Parathyroid adenoma (tissue), 2 donors: ENCODE data around the gene ZNF417.
"Not testable (repeated sequence)": the region's sequence is repeated elsewhere in the genome, so short reads cannot be mapped to it uniquely, and the experiment has no call there.

ENCODE experiments used
- H2AFZ ChIP-seq: fragments of 300-600 bp; sonication (generic); one replicate; pipeline ENCODE4 v1.7.0; 2017; ENCODE audit warnings: antibody characterized with exemption, mild to moderate bottlenecking
- H3K27ac ChIP-seq: fragments of 300-600 bp; sonication (generic); one replicate; pipeline ENCODE4 v1.7.0; 2017
- H3K27me3 ChIP-seq: fragments of 300-600 bp; sonication (generic); one replicate; pipeline ENCODE4 v1.7.0; 2017; ENCODE audit warnings: low read length; ENCODE audit not compliant: control insufficient read depth, insufficient read depth
- H3K36me3 ChIP-seq: fragments of 300-600 bp; sonication (generic); one replicate; pipeline ENCODE4 v1.7.0; 2017; ENCODE audit warnings: low read length; ENCODE audit not compliant: control insufficient read depth, insufficient read depth
- H3K4me1 ChIP-seq: fragments of 300-600 bp; sonication (generic); one replicate; pipeline ENCODE4 v1.7.0; 2017; ENCODE audit warnings: control low read depth
- H3K4me2 ChIP-seq: fragments of 300-600 bp; sonication (generic); one replicate; pipeline ENCODE4 v1.7.0; 2017; ENCODE audit warnings: low read length
- H3K4me3 ChIP-seq: fragments of 300-600 bp; sonication (generic); one replicate; pipeline ENCODE4 v1.7.0; 2017; ENCODE audit warnings: low read depth, low read length
- H3K79me2 ChIP-seq: fragments of 300-600 bp; sonication (generic); one replicate; pipeline ENCODE4 v1.7.0; 2017; ENCODE audit warnings: control low read depth
- H3K9ac ChIP-seq: fragments of 300-600 bp; sonication (generic); one replicate; pipeline ENCODE4 v1.7.0; 2017; ENCODE audit warnings: mild to moderate bottlenecking
- H3K9me3 ChIP-seq: fragments of 300-600 bp; sonication (generic); one replicate; pipeline ENCODE4 v1.7.0; 2017; ENCODE audit warnings: low read length; ENCODE audit not compliant: control insufficient read depth
- TF ChIP-seq, protein P1 (sequence below): fragments of 300-600 bp; sonication (generic); IDR thresholded peaks from one replicate; pipeline ENCODE4 v1.7.0; 2017; ENCODE audit warnings: antibody characterized with exemption, mild to moderate bottlenecking
- donor health status: primary hyperparathyroidism.

The ZNF417 gene

GRCh38 chr19:57888560-57889231, 27.7 kb downstream of the ZNF417 start, which contains the start of gene ZNF814:
TSS of gene ZNF814 (minus strand) at chr19:57889037. CDS start at chr19:57888802, 235 bp downstream.
- Histone ChIP-seq H3K4me1 (peaks cover 6% of the 10 kb centered on the region), H3K27me3 (no peaks in the 10 kb centered on the region), H3K4me3 (peak within 1 kb of the TSS; percentile 73), H3K4me2 (peak within 1 kb of the TSS; percentile 88), H3K27ac (peak within 1 kb of the TSS; percentile 77), H3K36me3 (no peaks in the 10 kb centered on the region), H2AFZ (peak within 1 kb of the TSS; percentile 92), H3K9ac (peak within 1 kb of the TSS; percentile 39), H3K79me2 (peaks cover 24% of the 10 kb centered on the region), H3K9me3 (no peaks in the 10 kb centered on the region)
- TF ChIP-seq, protein P1, sequence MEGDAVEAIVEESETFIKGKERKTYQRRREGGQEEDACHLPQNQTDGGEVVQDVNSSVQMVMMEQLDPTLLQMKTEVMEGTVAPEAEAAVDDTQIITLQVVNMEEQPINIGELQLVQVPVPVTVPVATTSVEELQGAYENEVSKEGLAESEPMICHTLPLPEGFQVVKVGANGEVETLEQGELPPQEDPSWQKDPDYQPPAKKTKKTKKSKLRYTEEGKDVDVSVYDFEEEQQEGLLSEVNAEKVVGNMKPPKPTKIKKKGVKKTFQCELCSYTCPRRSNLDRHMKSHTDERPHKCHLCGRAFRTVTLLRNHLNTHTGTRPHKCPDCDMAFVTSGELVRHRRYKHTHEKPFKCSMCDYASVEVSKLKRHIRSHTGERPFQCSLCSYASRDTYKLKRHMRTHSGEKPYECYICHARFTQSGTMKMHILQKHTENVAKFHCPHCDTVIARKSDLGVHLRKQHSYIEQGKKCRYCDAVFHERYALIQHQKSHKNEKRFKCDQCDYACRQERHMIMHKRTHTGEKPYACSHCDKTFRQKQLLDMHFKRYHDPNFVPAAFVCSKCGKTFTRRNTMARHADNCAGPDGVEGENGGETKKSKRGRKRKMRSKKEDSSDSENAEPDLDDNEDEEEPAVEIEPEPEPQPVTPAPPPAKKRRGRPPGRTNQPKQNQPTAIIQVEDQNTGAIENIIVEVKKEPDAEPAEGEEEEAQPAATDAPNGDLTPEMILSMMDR: peak; percentile 85

GRCh38 chr19:57888107-57888559, 28.3 kb downstream of the ZNF417 start:
- H3K4me3 ChIP-seq: peak overlapping the region; percentile 73
- peaks cover 29% of the 10 kb centered on the region for H3K79me2 ChIP-seq
- H3K9me3 ChIP-seq: no peaks in the 10 kb centered on the region
- no peaks in the 10 kb centered on the region for H3K27me3 ChIP-seq
- peak overlapping the region; percentile 88 for H3K4me2 ChIP-seq
- H2AFZ ChIP-seq: peak overlapping the region; percentile 92
- peaks cover 6% of the 10 kb centered on the region for H3K4me1 ChIP-seq
- TF ChIP-seq, protein P1: no peak
- H3K27ac ChIP-seq: peak overlapping the region; percentile 77
- H3K36me3 ChIP-seq: no peaks in the 10 kb centered on the region
- peak overlapping the region; percentile 39 for H3K9ac ChIP-seq

- TF ChIP-seq, protein P1: no peak
- peaks cover 6% of the 10 kb centered on the region for H3K4me1 ChIP-seq
- peaks cover 36% of the 10 kb centered on the region for H3K79me2 ChIP-seq
- no peaks in the 10 kb centered on the region for H3K36me3 ChIP-seq
- H3K27me3 ChIP-seq: no peaks in the 10 kb centered on the region
- no peak overlapping the region for H3K27ac ChIP-seq
- peak overlapping the region; percentile 88 for H3K4me2 ChIP-seq
- H2AFZ ChIP-seq: peak overlapping the region; percentile 92
- H3K9me3 ChIP-seq: no peaks in the 10 kb centered on the region
- H3K9ac ChIP-seq: no peak overlapping the region
- H3K4me3 ChIP-seq: peak overlapping the region; percentile 73
Observed at GRCh38 chr19:57887195-57887941, 29.0 kb downstream of the ZNF417 start.

DNA sequence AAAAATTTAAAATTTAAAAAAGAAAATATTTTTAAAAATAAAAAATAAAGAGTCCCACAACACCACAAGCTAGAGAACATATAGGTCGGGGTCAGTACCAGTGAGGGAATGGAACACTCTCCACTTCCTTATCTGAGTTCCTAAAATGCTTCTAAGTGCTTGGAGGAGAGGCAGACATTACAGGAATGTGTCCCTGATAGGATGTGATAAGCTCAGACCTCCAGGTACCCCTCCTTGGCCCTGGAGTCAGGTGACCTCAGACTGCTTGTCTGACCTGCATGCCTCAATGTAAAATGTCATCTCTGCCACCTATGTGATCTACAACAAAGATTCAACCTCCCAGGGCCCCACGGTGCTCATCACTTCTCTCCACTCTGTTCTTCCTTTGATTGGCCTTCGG, 30.3 kb downstream of the ZNF417 start:
- H2AFZ ChIP-seq: no peak overlapping the region
- H3K4me3 ChIP-seq: no peak overlapping the region
- H3K79me2 ChIP-seq: peaks cover 36% of the 10 kb centered on the region
- H3K9me3 ChIP-seq: no peaks in the 10 kb centered on the region
- H3K9ac ChIP-seq: no peak overlapping the region
- no peaks in the 10 kb centered on the region for H3K27me3 ChIP-seq
- TF ChIP-seq, protein P1: no peak
- peaks cover 6% of the 10 kb centered on the region for H3K4me1 ChIP-seq
- no peak overlapping the region for H3K27ac ChIP-seq
- no peak overlapping the region for H3K4me2 ChIP-seq
- H3K36me3 ChIP-seq: no peaks in the 10 kb centered on the region

DNA sequence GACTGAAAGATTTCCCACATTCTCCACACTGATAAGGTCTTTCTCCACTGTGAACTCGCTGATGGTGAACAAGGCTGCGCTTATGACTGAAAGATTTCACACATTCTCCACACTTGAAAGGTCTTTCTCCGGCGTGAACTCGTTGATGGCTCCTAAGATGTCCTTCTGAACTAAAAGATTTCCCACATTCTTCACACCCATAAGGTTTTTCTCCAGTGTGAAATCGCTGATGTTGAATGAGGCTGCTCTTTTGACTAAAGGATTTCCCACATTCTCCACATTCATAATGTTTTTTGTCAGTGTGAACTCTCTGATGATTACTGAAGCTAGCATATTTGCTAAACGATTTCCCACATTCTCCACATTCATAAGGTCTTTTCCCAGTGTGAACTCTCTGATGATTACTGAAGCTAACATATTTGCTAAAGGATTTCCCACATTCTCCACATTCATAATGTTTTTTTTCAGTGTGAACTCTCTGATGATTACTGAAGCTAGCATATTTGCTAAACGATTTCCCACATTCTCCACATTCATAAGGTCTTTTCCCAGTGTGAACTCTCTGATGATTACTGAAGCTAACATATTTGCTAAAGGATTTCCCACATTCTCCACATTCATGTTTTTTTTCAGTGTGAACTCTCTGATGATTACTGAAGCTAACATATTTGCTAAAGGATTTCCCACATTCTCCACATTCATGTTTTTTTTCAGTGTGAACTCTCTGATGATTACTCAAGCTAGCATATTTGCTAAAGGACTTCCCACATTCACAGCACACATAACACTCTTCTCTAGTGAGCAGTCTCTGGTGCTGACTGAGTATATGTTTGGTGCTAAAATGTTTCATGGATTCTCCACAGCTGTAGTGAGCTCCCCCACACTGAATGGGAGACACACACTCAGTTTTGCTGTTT, 42.3 kb downstream of the ZNF417 start:
- H3K4me3 ChIP-seq, H3K36me3 ChIP-seq, H2AFZ ChIP-seq, H3K4me2 ChIP-seq, H3K27ac ChIP-seq, H3K4me1 ChIP-seq, H3K27me3 ChIP-seq, H3K9ac ChIP-seq, H3K9me3 ChIP-seq: not testable (repeated sequence)
- H3K79me2 ChIP-seq: peaks cover 17% of the 10 kb centered on the region
